ENCODE data around the gene CLSTN3. TPM values are rescaled to one million over a fixed set of nuclear protein-coding genes. Genes with fewer than 3 reads are reported as not detected.

The CLSTN3 gene
- polyA plus RNA-seq, 1 of the 3 experiments (the other 2 are of a cell fraction), result 12.7 TPM

DNA sequence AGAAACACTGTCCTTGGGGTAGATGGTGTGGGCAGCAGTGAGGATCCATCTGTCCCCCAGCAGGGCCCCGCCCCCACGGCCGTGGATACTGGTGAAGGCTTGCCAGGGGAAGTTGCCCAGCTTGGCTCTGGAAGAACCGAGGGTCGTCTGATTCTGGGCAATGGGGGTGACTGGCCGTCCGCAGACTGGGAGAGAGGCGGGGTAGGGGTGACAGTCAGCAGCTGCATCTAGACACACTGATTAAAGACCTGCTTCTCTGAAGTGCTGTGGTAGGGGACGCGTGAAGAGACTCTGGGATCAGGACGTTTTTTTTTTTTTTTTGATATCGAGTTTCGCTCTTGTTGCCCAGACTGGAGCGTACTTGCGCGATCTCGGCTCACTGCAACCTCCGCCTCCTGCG, 33.2 kb upstream of the CLSTN3 start:
- 90% methylated on average over 12 of the region's 19 CpGs for WGBS (ENCODE audit: low lambda C conversion rate)
- Histone ChIP-seq H4K20me1 (ENCODE audit: insufficient read depth) (no peaks in the 10 kb centered on the region), H2AFZ (ENCODE audit: low read depth) (no peak overlapping the region), H3K4me3 (ENCODE audit: low read depth in 2 of 2, low read length in 1 of 2) (no peak overlapping the region), H3K79me2 (ENCODE audit: insufficient read depth) (no peaks in the 10 kb centered on the region), H3K27me3 (ENCODE audit: insufficient read depth) (no peaks in the 10 kb centered on the region), H3K4me2 (no peak overlapping the region), H3K9me3 (no peaks in the 10 kb centered on the region), H3F3A (replicated peaks; ENCODE audit: insufficient read depth) (peaks cover 6% of the 10 kb centered on the region), H3K36me3 (replicated peaks in 1 of 2; ENCODE audit: control insufficient read depth in 1 of 2, insufficient read depth in 2 of 2, low read length in 1 of 2) (no peaks in the 10 kb centered on the region), H3K9ac (no peak overlapping the region), H3K4me1 (ENCODE audit: control insufficient read depth in 1 of 2, insufficient read depth in 2 of 2, low read depth in 1 of 2, low read length in 1 of 2) (peaks cover 0 to 4% of the 10 kb centered on the region in 2 experiments; a peak in 1 of 4 replicates), H3K9me2 (no peaks in the 10 kb centered on the region), H3K27ac (ENCODE audit: low read depth in 2 of 2, low read length in 1 of 2) (no peak overlapping the region)
- ChIA-PET POLR2A (interaction anchor here (0.7 to 1.0 kb wide), 2 partner anchors 152 to 171 kb away, joined by 3 read pairs; no protein-coding TSS in a partner anchor), CTCF (interaction anchor here (1.3 to 2.2 kb wide), 2 partner anchors 11 to 13 kb away, joined by 3 to 9 read pairs; no protein-coding TSS in a partner anchor)
- DNase-seq, result no peak
- TF ChIP-seq TAF1 (IDR thresholded peaks at IDR 0.05; ENCODE audit: borderline replicate concordance, low read depth, low read length) (no peak), MEF2A (IDR thresholded peaks at IDR 0.05; ENCODE audit: borderline replicate concordance, low read depth) (no peak), RAD21 (IDR thresholded peaks at IDR 0.05; ENCODE audit: low read length) (no peak), NFIC (IDR thresholded peaks at IDR 0.05; ENCODE audit: borderline replicate concordance) (no peak), RXRA (IDR thresholded peaks at IDR 0.05; ENCODE audit: borderline replicate concordance, low read depth) (no peak), RCOR1 (IDR thresholded peaks at IDR 0.05; ENCODE audit: low read length) (no peak), FOXJ3 (CRISPR knock-in tag; IDR thresholded peaks at IDR 0.05) (no peak), GABPA (IDR thresholded peaks at IDR 0.05; ENCODE audit: low read depth) (no peak), SMC3 (IDR thresholded peaks at IDR 0.05; ENCODE audit: low read depth, low read length) (no peak), SIN3A (IDR thresholded peaks at IDR 0.05; ENCODE audit: borderline replicate concordance, low read depth, low read length) (no peak)
- TF ChIP-seq, protein P1, sequence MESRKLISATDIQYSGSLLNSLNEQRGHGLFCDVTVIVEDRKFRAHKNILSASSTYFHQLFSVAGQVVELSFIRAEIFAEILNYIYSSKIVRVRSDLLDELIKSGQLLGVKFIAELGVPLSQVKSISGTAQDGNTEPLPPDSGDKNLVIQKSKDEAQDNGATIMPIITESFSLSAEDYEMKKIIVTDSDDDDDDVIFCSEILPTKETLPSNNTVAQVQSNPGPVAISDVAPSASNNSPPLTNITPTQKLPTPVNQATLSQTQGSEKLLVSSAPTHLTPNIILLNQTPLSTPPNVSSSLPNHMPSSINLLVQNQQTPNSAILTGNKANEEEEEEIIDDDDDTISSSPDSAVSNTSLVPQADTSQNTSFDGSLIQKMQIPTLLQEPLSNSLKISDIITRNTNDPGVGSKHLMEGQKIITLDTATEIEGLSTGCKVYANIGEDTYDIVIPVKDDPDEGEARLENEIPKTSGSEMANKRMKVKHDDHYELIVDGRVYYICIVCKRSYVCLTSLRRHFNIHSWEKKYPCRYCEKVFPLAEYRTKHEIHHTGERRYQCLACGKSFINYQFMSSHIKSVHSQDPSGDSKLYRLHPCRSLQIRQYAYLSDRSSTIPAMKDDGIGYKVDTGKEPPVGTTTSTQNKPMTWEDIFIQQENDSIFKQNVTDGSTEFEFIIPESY (IDR thresholded peaks at IDR 0.05; ENCODE audit: borderline replicate concordance, low read depth), result no peak
- TF ChIP-seq, protein P2, sequence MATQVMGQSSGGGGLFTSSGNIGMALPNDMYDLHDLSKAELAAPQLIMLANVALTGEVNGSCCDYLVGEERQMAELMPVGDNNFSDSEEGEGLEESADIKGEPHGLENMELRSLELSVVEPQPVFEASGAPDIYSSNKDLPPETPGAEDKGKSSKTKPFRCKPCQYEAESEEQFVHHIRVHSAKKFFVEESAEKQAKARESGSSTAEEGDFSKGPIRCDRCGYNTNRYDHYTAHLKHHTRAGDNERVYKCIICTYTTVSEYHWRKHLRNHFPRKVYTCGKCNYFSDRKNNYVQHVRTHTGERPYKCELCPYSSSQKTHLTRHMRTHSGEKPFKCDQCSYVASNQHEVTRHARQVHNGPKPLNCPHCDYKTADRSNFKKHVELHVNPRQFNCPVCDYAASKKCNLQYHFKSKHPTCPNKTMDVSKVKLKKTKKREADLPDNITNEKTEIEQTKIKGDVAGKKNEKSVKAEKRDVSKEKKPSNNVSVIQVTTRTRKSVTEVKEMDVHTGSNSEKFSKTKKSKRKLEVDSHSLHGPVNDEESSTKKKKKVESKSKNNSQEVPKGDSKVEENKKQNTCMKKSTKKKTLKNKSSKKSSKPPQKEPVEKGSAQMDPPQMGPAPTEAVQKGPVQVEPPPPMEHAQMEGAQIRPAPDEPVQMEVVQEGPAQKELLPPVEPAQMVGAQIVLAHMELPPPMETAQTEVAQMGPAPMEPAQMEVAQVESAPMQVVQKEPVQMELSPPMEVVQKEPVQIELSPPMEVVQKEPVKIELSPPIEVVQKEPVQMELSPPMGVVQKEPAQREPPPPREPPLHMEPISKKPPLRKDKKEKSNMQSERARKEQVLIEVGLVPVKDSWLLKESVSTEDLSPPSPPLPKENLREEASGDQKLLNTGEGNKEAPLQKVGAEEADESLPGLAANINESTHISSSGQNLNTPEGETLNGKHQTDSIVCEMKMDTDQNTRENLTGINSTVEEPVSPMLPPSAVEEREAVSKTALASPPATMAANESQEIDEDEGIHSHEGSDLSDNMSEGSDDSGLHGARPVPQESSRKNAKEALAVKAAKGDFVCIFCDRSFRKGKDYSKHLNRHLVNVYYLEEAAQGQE (IDR thresholded peaks at IDR 0.05; ENCODE audit: low read depth, low read length), result no peak
- TF ChIP-seq, protein P3, sequence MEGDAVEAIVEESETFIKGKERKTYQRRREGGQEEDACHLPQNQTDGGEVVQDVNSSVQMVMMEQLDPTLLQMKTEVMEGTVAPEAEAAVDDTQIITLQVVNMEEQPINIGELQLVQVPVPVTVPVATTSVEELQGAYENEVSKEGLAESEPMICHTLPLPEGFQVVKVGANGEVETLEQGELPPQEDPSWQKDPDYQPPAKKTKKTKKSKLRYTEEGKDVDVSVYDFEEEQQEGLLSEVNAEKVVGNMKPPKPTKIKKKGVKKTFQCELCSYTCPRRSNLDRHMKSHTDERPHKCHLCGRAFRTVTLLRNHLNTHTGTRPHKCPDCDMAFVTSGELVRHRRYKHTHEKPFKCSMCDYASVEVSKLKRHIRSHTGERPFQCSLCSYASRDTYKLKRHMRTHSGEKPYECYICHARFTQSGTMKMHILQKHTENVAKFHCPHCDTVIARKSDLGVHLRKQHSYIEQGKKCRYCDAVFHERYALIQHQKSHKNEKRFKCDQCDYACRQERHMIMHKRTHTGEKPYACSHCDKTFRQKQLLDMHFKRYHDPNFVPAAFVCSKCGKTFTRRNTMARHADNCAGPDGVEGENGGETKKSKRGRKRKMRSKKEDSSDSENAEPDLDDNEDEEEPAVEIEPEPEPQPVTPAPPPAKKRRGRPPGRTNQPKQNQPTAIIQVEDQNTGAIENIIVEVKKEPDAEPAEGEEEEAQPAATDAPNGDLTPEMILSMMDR (IDR thresholded peaks at IDR 0.05), result no peak
- TF ChIP-seq, protein P4, sequence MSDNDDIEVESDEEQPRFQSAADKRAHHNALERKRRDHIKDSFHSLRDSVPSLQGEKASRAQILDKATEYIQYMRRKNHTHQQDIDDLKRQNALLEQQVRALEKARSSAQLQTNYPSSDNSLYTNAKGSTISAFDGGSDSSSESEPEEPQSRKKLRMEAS (IDR thresholded peaks at IDR 0.05; ENCODE audit: low read depth), result no peak

All from SK-N-SH (cell line).